Measurements from ENCODE around the gene MYT1. TPM values are rescaled to one million over a fixed set of nuclear protein-coding genes. Genes with fewer than 3 reads are reported as not detected.
A peak's percentile ranks its signal among the peaks of the same experiment; 100 is the strongest.

Gene MYT1
- total and polyA plus RNA-seq, 2 of the 13 experiments (the other 11 are each of a cell fraction or from before 2014, with no cell fraction given) = 0.58 to 2.5 TPM

DNA sequence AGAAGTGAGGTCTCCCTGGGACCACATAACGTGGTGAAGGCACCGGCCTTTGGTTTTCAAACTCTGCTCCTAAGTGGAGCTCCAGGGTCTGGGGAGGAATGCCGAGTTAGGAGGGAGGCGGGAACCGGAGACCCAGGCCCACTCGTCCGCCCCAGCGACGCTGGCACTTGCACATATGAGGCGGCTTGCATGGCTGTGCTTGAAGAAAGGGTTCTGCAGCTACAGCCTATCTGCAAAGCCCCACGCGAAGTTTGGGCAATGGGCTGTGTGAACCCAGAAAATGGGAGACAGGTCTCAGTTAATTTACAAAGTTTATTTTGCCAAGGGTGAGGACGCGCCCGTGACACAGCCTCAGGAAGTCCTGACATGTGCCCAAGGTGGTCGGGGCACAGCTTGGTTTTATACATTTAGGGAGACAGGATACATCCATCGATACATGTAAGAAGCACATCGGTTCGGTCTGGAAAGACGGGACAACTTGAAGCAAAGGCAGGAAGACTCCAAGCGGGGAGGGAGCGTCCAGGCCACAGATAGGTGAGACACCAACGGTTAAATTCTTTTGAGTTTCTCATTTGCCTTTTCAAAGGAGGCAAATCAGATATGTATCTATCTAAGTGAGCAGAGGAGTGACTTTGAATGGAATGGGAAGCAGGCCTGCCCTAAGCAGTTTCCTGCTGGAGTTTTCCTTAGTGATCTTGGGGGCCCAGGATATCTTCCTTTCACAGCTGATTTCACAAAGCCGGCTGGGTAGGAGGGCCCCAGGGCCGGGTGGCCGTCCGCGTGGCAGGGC, 90.5 kb downstream of the MYT1 start (continued):
- TF ChIP-seq ZNF17 (CRISPR knock-in tag; IDR thresholded peaks at IDR 0.05) (no peak), ETV5 (CRISPR knock-in tag; IDR thresholded peaks at IDR 0.05; ENCODE audit: borderline replicate concordance) (peak; percentile 5; the same call in 1 of the 2 replicates), RBM39 (IDR thresholded peaks at IDR 0.05; ENCODE audit: low read depth, low read length, poor library complexity, severe bottlenecking) (peak; percentile 4), ZNF574 (CRISPR knock-in tag; IDR thresholded peaks at IDR 0.05) (no peak), ZNF589 (CRISPR knock-in tag; conservative IDR thresholded peaks at IDR 0.05) (no peak; the same call in 1 of the 2 replicates), NCOA5 (CRISPR knock-in tag; IDR thresholded peaks at IDR 0.05) (no peak), U2AF1 (optimal IDR thresholded peaks at IDR 0.05; ENCODE audit: low read depth, low read length) (no peak), NFKBIZ (CRISPR knock-in tag; IDR thresholded peaks at IDR 0.05) (no peak), ZNF234 (CRISPR knock-in tag; conservative IDR thresholded peaks at IDR 0.05) (0 out of 2 replicates have a peak, but pooled peaks have one; percentile 15), BCL6 (CRISPR knock-in tag; IDR thresholded peaks at IDR 0.05) (no peak), EP300 (IDR thresholded peaks at IDR 0.05; ENCODE audit: low read depth in 2 of 2, low read length in 2 of 2) (no peak), EP300 (CRISPR knock-in tag; IDR thresholded peaks at IDR 0.05; ENCODE audit: borderline replicate concordance) (no peak), IRX3 (CRISPR knock-in tag; IDR thresholded peaks at IDR 0.05; ENCODE audit: borderline replicate concordance, low read depth) (no peak), ZNF362 (CRISPR knock-in tag; IDR thresholded peaks at IDR 0.05; ENCODE audit: borderline replicate concordance) (no peak), ZNF337 (CRISPR knock-in tag; IDR thresholded peaks at IDR 0.05; ENCODE audit: borderline replicate concordance, low read depth) (no peak), ZMYM2 (CRISPR knock-in tag; IDR thresholded peaks at IDR 0.05) (no peak)
- TF ChIP-seq, protein P1, sequence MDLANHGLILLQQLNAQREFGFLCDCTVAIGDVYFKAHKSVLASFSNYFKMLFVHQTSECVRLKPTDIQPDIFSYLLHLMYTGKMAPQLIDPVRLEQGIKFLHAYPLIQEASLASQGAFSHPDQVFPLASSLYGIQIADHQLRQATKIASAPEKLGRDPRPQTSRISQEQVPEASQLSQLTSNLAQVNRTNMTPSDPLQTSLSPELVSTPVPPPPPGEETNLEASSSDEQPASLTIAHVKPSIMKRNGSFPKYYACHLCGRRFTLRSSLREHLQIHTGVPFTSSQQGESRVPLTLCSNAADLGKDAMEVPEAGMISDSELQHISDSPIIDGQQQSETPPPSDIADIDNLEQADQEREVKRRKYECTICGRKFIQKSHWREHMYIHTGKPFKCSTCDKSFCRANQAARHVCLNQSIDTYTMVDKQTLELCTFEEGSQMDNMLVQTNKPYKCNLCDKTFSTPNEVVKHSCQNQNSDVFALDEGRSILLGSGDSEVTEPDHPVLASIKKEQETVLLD (CRISPR knock-in tag; IDR thresholded peaks at IDR 0.05; ENCODE audit: low read depth) = 0 out of 2 replicates have a peak, but pooled peaks have one; percentile 3
- TF ChIP-seq, protein P2, sequence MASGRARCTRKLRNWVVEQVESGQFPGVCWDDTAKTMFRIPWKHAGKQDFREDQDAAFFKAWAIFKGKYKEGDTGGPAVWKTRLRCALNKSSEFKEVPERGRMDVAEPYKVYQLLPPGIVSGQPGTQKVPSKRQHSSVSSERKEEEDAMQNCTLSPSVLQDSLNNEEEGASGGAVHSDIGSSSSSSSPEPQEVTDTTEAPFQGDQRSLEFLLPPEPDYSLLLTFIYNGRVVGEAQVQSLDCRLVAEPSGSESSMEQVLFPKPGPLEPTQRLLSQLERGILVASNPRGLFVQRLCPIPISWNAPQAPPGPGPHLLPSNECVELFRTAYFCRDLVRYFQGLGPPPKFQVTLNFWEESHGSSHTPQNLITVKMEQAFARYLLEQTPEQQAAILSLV (CRISPR knock-in tag; IDR thresholded peaks at IDR 0.05; ENCODE audit: borderline replicate concordance) = no peak
- TF ChIP-seq, protein P3, sequence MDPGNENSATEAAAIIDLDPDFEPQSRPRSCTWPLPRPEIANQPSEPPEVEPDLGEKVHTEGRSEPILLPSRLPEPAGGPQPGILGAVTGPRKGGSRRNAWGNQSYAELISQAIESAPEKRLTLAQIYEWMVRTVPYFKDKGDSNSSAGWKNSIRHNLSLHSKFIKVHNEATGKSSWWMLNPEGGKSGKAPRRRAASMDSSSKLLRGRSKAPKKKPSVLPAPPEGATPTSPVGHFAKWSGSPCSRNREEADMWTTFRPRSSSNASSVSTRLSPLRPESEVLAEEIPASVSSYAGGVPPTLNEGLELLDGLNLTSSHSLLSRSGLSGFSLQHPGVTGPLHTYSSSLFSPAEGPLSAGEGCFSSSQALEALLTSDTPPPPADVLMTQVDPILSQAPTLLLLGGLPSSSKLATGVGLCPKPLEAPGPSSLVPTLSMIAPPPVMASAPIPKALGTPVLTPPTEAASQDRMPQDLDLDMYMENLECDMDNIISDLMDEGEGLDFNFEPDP (CRISPR knock-in tag; conservative IDR thresholded peaks at IDR 0.05) = no peak
- TF ChIP-seq, protein P4, sequence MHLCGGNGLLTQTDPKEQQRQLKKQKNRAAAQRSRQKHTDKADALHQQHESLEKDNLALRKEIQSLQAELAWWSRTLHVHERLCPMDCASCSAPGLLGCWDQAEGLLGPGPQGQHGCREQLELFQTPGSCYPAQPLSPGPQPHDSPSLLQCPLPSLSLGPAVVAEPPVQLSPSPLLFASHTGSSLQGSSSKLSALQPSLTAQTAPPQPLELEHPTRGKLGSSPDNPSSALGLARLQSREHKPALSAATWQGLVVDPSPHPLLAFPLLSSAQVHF (CRISPR knock-in tag; IDR thresholded peaks at IDR 0.05) = 0 out of 2 replicates have a peak, but pooled peaks have one; percentile 4

Data from HepG2 (cell line).